ENCODE data around the gene HOMER3. TPM values are rescaled to one million over a fixed set of nuclear protein-coding genes. Genes with fewer than 3 reads are reported as not detected.

HOMER3 gene
- total RNA-seq, 2 experiments from 2014 or later: not detected

DNA sequence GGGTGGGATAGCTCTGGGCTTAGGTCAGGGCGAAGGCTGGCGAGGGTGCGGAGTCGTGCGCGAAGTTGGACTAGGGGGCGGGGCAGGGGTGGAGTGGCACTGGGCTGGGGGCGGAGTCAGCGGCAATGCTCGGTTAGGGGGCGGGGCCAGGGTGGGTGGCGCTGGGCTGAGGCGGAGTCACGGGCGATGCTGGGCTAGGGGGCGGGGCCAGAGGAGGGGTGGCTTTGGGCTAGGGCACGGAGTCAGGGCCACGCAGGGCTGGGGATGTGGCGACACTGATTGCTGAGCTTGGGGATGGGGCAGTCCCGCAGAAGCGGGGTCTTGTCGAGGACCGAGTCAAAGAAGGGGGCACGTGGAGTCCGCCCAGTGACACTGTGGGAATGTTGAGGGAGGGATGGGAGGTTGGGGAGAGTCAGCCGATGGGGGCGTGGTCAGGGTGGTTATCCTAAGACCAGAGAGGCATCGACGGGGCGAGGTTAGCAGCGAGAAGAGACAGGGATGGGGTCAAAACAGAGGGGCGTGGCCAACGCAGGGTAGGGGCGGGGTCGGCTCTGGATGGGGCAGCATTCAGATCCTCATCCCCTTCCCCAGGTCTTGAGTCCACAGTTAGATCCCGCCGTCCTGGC is 8.7 kb downstream of the HOMER3 start:
- Mint-ChIP-seq H3K4me1 (ENCODE audit: low read depth) (peaks cover 5% of the 10 kb centered on the region), H3K27ac (no peak overlapping the region), H3K9me3 (no peaks in the 10 kb centered on the region), H3K27me3 (ENCODE audit: low read depth) (peaks cover 10% of the 10 kb centered on the region), H3K36me3 (ENCODE audit: low read depth) (no peaks in the 10 kb centered on the region), H3K4me3 (peak overlapping the region; percentile 65)
- intact Hi-C loops (cut with micrococcal nuclease): loop anchor here (1.0 kb wide), 1 partner anchor 13 kb away; the partner anchor contains the start of genes COPE and DDX49
- CTCF ChIA-PET: no interaction called here
- peak; percentile 83 for DNase-seq

DNA sequence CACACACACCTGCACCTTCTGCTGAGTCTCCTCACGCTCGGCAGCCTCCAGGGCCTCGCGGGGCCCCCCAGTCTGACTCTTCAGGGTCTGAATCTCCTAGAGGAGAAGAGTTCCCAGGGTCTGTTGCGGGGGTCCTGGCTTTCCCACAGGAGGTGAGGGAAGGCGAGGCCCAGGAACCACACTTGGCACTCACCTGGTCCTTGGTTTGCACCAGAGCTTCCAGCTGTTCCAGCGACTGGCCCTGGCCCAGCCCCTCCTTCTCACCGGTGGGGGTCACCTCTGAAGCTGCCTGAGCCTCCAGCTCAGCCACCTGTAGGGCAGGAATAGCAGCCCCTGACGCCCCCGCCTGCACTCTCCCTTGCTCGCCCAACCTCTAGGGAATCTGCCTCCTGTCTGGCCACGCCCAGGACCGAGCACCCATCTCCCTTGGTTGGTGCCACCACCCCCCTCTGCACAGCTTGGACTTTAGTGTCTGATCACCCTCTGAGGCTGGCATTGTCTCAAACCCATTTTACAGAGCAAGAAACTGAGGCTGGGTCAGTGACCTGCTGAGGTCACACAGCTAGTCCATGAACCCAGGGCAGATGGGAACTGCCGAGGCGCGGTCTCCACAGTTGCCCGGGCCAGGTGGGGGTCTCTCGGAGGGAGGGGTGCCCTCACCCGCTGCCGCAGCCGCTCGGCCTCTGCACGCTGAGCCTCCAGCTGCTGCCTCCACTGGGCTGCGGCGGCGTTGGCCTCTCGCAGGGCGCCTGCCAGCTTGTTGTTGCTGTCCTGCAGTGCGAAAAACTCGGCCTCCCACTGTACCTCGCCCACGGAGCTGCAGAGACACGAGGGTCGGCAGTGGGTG is 9.5 kb downstream of the HOMER3 start:
- H3K9me3 Mint-ChIP-seq: no peaks in the 10 kb centered on the region
- no peaks in the 10 kb centered on the region for H3K36me3 Mint-ChIP-seq (ENCODE audit: low read depth)
- H3K4me1 Mint-ChIP-seq (ENCODE audit: low read depth): peaks cover 5% of the 10 kb centered on the region
- no peak overlapping the region for H3K27ac Mint-ChIP-seq
- DNase-seq: no peak
- H3K27me3 Mint-ChIP-seq (ENCODE audit: low read depth): peaks cover 10% of the 10 kb centered on the region
- no peak overlapping the region for H3K4me3 Mint-ChIP-seq
- intact Hi-C loops (cut with micrococcal nuclease): loop anchor here (1.0 kb wide), 1 partner anchor 12 kb away; the partner anchor contains the start of genes COPE and DDX49
- CTCF ChIA-PET: interaction anchor here (1.1 kb wide), 1 partner anchor 65 kb away, joined by 3 read pairs; no protein-coding TSS in a partner anchor

DNA sequence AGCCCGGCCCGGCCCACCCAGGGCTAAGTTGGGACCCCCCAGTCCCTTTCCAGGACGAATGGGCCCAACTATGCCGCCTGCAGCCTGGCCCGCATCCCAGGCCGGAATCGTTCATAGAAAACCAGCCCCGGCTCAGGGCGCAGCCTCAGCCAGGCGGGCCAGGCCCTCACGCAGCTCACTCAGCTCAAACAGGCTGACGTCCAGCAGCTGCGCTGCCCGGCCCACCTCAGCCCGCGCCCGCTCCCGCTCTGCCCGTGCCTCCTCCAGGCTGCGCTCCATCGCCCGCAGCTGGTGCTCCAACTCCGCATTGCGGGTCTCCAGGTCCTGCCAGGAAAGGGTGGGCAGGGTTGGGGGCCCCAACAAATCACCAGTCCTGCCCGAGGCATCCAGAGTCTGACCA is 11.7 kb downstream of the HOMER3 start:
- Mint-ChIP-seq H3K9me3 (no peaks in the 10 kb centered on the region), H3K4me3 (no peak overlapping the region), H3K27me3 (ENCODE audit: low read depth) (peaks cover 9% of the 10 kb centered on the region), H3K36me3 (ENCODE audit: low read depth) (peaks cover 12% of the 10 kb centered on the region), H3K4me1 (ENCODE audit: low read depth) (peaks cover 5% of the 10 kb centered on the region), H3K27ac (no peak overlapping the region)
- no peak for DNase-seq
- intact Hi-C loops (cut with micrococcal nuclease): no loop called here
- CTCF ChIA-PET: interaction anchor here (0.5 to 0.8 kb wide), 3 partner anchors 8 to 329 kb away, joined by 3 to 7 read pairs (median 3); partner anchors contain the start of genes COPE and DDX49

DNA sequence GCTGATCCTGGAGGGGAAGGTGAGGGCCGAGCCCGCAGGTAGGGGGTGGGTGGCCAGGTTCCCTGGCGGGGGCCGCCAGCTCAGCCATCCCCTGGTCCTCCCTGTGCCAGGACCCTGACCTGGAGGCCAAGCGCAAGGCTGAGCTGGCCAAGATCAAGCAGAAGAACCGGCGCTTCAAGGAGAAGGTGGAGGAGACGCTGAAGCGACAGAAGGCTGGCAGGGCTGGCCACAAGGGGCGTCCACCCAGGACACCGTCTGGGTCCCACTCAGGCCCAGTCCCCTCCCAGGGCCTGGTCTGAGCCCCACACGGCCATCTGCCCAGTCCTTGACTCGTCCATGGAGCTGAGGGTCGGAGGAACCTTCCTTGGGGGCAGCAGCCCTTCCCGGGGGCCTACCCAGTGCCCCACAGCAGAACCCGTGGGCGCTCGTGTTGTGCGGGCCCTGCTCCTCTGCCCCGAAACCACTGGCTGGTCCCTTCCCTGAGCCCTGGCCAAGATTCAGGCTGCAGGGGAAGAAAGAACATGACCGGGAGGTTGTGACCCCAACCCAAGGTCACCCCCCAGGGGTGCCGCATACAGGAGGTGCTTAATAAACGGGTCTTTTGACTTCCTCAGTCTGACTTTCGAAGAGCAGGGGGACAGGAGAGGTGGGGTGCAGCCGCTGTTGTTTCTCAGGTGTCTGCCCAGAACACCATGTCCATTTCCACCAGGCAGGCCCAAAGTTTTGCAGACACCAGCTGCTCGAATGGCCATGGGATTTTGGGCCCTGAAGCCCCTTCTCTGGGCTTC is 12.8 kb downstream of the HOMER3 start:
- no peak for DNase-seq
- Mint-ChIP-seq H3K4me3 (no peak overlapping the region), H3K9me3 (no peaks in the 10 kb centered on the region), H3K4me1 (ENCODE audit: low read depth) (peaks cover 5% of the 10 kb centered on the region), H3K27ac (no peak overlapping the region), H3K27me3 (ENCODE audit: low read depth) (no peaks in the 10 kb centered on the region), H3K36me3 (ENCODE audit: low read depth) (peaks cover 16% of the 10 kb centered on the region)
- CTCF ChIA-PET: no interaction called here
- intact Hi-C loops (cut with micrococcal nuclease): no loop called here

DNA sequence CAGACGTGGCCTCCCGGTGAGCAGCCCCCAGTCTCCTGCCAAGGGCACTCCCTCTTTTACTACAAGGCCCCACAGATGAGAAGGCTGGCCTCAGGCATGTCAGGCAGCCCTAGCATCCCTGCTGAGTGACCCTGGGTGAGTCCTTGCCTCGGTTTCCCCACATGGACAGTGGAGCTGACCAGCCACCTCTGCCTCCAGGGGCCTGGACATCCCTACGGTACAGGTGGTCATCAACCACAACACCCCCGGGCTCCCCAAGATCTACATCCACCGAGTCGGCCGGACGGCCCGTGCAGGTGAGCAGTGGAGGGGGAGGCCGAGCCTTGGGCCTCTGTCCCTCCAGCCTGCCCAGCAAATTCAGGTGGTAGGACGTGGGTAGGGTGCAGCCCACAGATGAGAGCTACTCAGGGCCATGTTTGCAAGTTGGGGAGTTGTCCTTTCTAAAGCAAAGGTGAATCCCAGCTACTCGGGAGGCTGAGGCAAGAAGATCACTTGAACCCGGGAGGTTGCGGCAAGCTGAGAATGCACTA is 16.3 kb downstream of the HOMER3 start:
- H3K9me3 Mint-ChIP-seq: no peaks in the 10 kb centered on the region
- DNase-seq: no peak
- H3K27me3 Mint-ChIP-seq (ENCODE audit: low read depth): no peaks in the 10 kb centered on the region
- H3K4me3 Mint-ChIP-seq: no peak overlapping the region
- intact Hi-C loops (cut with micrococcal nuclease): no loop called here
- H3K36me3 Mint-ChIP-seq (ENCODE audit: low read depth): peaks cover 25% of the 10 kb centered on the region
- H3K4me1 Mint-ChIP-seq (ENCODE audit: low read depth): peaks cover 17% of the 10 kb centered on the region
- no peak overlapping the region for H3K27ac Mint-ChIP-seq
- CTCF ChIA-PET: interaction anchor here (1.5 kb wide), 1 partner anchor 24 kb away, joined by 3 read pairs; no protein-coding TSS in a partner anchor

DNA sequence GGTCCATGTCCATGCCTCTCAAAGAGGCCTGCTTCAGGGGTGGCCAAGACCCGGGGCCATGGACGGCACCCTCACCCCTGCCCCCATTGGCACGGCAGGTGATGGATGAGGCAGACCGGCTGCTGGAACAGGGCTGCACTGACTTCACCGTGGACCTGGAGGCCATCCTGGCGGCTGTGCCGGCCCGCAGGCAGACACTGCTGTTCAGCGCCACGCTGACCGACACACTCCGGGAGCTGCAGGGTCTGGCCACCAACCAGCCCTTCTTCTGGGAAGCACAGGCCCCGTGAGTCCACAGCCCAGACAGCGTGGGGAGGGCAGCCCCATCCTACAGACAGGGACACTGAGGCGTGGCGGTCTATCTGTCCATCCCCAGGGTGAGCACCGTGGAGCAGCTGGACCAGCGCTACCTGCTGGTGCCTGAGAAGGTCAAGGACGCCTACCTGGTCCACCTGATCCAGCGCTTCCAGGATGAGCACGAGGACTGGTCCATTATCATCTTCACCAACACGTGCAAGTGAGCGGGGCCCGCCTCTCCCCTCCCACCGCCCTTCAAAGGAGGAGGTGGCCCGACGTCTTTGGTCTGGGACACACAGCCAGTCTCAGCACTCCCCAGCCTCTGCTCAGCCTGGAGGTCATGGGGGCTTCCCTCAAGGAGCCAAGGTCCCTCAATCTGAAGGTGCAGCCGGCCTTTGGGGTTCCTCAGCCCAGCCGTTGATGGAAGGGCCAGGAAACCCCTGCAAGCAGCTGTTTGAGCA is 18.6 kb downstream of the HOMER3 start:
- H3K27me3 Mint-ChIP-seq (ENCODE audit: low read depth): no peaks in the 10 kb centered on the region
- no peaks in the 10 kb centered on the region for H3K9me3 Mint-ChIP-seq
- CTCF ChIA-PET: no interaction called here
- no peak overlapping the region for H3K27ac Mint-ChIP-seq
- peaks cover 32% of the 10 kb centered on the region for H3K4me1 Mint-ChIP-seq (ENCODE audit: low read depth)
- H3K4me3 Mint-ChIP-seq: no peak overlapping the region
- DNase-seq: no peak
- intact Hi-C loops (cut with micrococcal nuclease): no loop called here
- H3K36me3 Mint-ChIP-seq (ENCODE audit: low read depth): peaks cover 28% of the 10 kb centered on the region

DNA sequence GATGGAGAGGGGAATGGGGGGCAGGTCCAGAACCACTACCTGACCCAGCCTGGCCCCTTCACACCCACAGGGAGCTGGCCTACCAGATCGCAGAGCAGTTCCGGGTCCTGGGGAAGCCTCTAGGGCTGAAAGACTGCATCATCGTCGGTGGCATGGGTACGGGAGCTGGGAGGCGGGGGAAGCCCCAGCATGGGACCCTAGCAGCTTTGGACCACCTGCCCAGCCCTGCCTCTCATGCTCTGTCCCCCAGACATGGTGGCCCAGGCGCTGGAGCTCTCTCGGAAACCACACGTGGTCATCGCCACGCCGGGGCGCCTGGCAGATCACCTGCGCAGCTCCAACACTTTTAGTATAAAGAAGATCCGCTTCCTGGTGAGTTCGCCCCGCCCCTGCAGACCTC is 19.4 kb downstream of the HOMER3 start:
- intact Hi-C loops (cut with micrococcal nuclease): no loop called here
- DNase-seq: no peak
- no peaks in the 10 kb centered on the region for H3K27me3 Mint-ChIP-seq (ENCODE audit: low read depth)
- no peak overlapping the region for H3K27ac Mint-ChIP-seq
- CTCF ChIA-PET: no interaction called here
- H3K36me3 Mint-ChIP-seq (ENCODE audit: low read depth): peaks cover 31% of the 10 kb centered on the region
- no peaks in the 10 kb centered on the region for H3K9me3 Mint-ChIP-seq
- peaks cover 36% of the 10 kb centered on the region for H3K4me1 Mint-ChIP-seq (ENCODE audit: low read depth)
- H3K4me3 Mint-ChIP-seq: peak overlapping the region; percentile 52

DNA sequence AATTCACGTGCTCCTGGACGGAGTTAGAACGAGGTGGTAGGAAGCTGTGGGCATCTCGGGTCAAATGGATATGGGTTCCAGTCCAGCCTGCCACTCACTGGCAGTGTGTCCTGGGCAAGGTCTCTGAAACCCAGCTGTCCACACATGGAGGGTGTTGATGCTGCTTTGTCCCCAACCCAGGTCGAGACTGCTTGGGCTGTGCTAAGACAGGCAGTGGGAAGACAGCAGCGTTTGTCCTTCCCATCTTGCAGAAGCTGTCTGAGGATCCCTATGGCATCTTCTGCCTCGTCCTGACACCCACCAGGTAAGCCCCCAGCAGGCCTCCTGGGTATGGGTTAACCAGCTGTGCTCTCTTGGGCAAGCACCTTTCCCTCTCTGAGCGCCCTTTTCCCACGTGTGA is 20.6 kb downstream of the HOMER3 start:
- intact Hi-C loops (cut with micrococcal nuclease): no loop called here
- H3K36me3 Mint-ChIP-seq (ENCODE audit: low read depth): peaks cover 27% of the 10 kb centered on the region
- no peaks in the 10 kb centered on the region for H3K27me3 Mint-ChIP-seq (ENCODE audit: low read depth)
- DNase-seq: no peak
- H3K4me3 Mint-ChIP-seq: peak overlapping the region; percentile 94
- peaks cover 42% of the 10 kb centered on the region for H3K4me1 Mint-ChIP-seq (ENCODE audit: low read depth)
- no peaks in the 10 kb centered on the region for H3K9me3 Mint-ChIP-seq
- peak overlapping the region; percentile 88 for H3K27ac Mint-ChIP-seq
- CTCF ChIA-PET: interaction anchor here (0.6 kb wide), 1 partner anchor 68 kb away, joined by 5 read pairs; no protein-coding TSS in a partner anchor

DNA sequence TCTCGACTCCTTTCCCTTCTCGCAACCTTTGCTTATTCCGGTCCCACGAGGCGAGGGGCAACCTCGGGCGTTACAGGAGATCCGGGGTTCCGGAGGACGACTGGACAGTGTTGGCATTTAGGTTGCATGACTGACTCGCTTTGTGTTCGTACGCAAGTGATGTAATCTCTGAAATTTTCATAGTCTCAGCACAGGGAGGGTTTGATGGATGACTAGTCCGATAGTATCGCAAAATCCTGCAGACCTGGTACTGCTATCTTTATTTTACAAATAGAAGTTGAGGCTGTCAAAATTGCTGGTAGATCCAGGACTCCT is 21.2 kb downstream of the HOMER3 start:
- peaks cover 25% of the 10 kb centered on the region for H3K36me3 Mint-ChIP-seq (ENCODE audit: low read depth)
- peak overlapping the region; percentile 94 for H3K4me3 Mint-ChIP-seq
- peak overlapping the region; percentile 88 for H3K27ac Mint-ChIP-seq
- H3K4me1 Mint-ChIP-seq (ENCODE audit: low read depth): peaks cover 46% of the 10 kb centered on the region
- no peaks in the 10 kb centered on the region for H3K27me3 Mint-ChIP-seq (ENCODE audit: low read depth)
- no peak for DNase-seq
- H3K9me3 Mint-ChIP-seq: no peaks in the 10 kb centered on the region
- CTCF ChIA-PET: interaction anchor here (0.6 to 1.4 kb wide), 3 partner anchors 9 to 331 kb away, joined by 3 to 5 read pairs (median 3); partner anchors contain the start of gene REX1BD
- intact Hi-C loops (cut with micrococcal nuclease): loop anchor here (1.0 to 5.0 kb wide), 16 partner anchors 12 to 833 kb away; partner anchors contain the start of genes ARMC6, BORCS8, ELL and FKBP8

DNA sequence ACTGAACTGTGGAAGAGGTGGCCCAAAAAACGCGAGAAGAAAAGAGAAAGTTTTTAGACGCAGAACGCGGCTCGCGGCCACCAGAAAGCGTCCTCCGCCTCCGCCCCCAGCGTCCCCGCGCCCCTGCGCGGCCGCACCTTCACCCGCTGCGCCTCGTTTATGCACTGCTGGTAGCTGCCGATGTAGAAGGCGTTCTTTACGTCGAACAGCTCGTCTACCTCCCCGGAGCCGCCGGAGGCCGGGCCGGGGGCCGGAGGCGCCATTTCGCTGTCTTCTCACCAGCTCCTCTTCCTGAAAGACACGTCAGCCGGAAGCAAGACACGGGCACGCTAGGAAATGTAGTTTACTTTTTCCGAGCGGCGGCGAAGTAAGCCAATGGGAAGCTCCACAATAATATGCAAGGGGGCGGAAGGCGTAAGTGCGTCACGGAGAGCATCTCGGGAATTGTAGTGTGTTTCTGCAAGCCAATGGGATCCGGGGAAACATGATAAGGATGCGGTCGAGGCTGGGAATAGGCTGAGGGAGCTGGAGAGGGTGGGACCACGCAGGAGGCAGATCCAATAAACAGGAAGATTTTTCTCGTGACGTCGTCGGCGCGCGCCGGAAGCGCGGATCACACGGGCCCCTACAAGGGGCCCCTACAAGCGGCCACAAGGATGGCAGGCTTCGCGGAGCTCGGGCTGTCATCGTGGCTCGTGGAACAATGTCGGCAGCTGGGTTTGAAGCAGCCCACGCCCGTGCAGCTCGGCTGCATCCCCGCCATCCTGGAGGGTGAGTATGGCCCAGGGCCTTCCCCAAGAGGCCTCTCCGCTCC is 21.7 kb downstream of the HOMER3 start, which contains the start of the genes COPE and DDX49:
Gene COPE, minus strand, starts transcription at position 302 of the 814 bp plus-strand sequence. Its CDS starts 39 bp downstream, at position 263.
Gene DDX49, plus strand, starts transcription at position 630 of the 814 bp plus-strand sequence. Its CDS starts 27 bp downstream, at position 657.
- H3K36me3 Mint-ChIP-seq (ENCODE audit: low read depth): peaks cover 21% of the 10 kb centered on the region
- CTCF ChIA-PET: interaction anchor here (1.0 to 1.4 kb wide), 2 partner anchors 10 to 331 kb away, joined by 3 read pairs; partner anchors contain the start of gene REX1BD

More for the DNA sequence above, 21.7 kb downstream of the HOMER3 start, which contains the start of the genes COPE and DDX49:
- H3K27ac Mint-ChIP-seq: peak within 1 kb of the TSS; percentile 88
- DNase-seq: peak; percentile 99
- intact Hi-C loops (cut with micrococcal nuclease): loop anchor here (1.0 to 5.0 kb wide), 16 partner anchors 13 to 832 kb away; partner anchors contain the start of genes ARMC6, BORCS8, ELL and FKBP8
- H3K9me3 Mint-ChIP-seq: no peaks in the 10 kb centered on the region
- H3K27me3 Mint-ChIP-seq (ENCODE audit: low read depth): no peaks in the 10 kb centered on the region
- H3K4me1 Mint-ChIP-seq (ENCODE audit: low read depth): peaks cover 46% of the 10 kb centered on the region
- peak within 1 kb of the TSS; percentile 94 for H3K4me3 Mint-ChIP-seq
